ENCODE data around the gene KLHL22.

KLHL22 gene

DNA sequence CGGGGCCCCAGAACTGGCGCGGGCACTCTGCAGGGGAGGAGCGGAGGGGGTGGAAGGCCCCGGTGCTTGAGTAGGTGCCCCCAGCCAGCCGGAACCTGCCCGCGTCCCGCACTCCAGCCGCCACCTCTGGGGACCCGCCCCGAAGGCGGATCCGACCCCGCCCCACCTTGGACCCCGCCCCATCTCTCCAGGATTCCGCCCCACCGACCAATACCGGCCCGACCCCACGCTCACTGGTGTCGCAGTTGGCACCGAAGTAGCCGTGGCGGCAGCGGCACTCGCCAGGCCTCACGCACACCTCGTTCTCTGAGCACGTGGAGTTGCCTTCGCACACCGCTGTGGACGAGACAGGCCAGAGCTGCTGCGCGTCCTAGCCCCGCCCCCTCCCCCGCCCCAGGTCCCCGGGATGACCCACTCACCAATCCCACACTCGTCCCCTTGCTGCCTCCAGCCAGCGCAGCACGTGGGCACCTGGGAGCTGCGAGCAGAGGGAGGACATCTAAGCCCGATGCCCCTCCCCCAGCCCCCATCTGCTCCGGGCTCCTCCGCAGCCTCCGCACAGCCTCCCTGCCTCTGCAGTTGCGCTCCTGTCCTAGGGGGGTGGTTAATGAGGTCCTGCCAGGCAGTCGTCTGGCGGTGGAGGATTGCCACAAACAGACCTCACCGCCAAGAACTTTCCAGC, 63.9 kb downstream of the KLHL22 start:
- Histone ChIP-seq H4K20me1 (ENCODE audit: insufficient read depth) (no peaks in the 10 kb centered on the region), H3K4me1 (ENCODE audit: low read depth, poor library complexity, severe bottlenecking) (no peaks in the 10 kb centered on the region), H3K27me3 (ENCODE audit: insufficient read depth, low read depth) (peaks cover 3% of the 10 kb centered on the region; the same call in 1 of the 2 replicates), H3K79me2 (ENCODE audit: insufficient read depth, low read depth) (no peaks in the 10 kb centered on the region), H2AFZ (ENCODE audit: low read depth) (no peak overlapping the region), H3K36me3 (ENCODE audit: insufficient read depth) (no peaks in the 10 kb centered on the region), H3K4me3 (IDR thresholded peaks at IDR 0.05; ENCODE audit: insufficient read depth, low read depth, low read length) (no peak overlapping the region), H3K9ac (no peak overlapping the region), H3K27ac (no peak overlapping the region), H3K4me2 (no peak overlapping the region)
- TF ChIP-seq, protein P1, sequence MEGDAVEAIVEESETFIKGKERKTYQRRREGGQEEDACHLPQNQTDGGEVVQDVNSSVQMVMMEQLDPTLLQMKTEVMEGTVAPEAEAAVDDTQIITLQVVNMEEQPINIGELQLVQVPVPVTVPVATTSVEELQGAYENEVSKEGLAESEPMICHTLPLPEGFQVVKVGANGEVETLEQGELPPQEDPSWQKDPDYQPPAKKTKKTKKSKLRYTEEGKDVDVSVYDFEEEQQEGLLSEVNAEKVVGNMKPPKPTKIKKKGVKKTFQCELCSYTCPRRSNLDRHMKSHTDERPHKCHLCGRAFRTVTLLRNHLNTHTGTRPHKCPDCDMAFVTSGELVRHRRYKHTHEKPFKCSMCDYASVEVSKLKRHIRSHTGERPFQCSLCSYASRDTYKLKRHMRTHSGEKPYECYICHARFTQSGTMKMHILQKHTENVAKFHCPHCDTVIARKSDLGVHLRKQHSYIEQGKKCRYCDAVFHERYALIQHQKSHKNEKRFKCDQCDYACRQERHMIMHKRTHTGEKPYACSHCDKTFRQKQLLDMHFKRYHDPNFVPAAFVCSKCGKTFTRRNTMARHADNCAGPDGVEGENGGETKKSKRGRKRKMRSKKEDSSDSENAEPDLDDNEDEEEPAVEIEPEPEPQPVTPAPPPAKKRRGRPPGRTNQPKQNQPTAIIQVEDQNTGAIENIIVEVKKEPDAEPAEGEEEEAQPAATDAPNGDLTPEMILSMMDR (conservative IDR thresholded peaks at IDR 0.05; ENCODE audit: low read depth, low read length): no peak

GRCh38 chr22:20430720-20431510, 64.7 kb downstream of the KLHL22 start:
- no peak overlapping the region for H3K27ac ChIP-seq
- no peak overlapping the region for H3K9ac ChIP-seq
- TF ChIP-seq, protein P1 (conservative IDR thresholded peaks at IDR 0.05; ENCODE audit: low read depth, low read length): no peak
- no peak overlapping the region for H3K4me2 ChIP-seq
- no peak overlapping the region for H2AFZ ChIP-seq (ENCODE audit: low read depth)
- H3K27me3 ChIP-seq (ENCODE audit: insufficient read depth, low read depth): peaks cover 3% of the 10 kb centered on the region; the same call in 1 of the 2 replicates
- H4K20me1 ChIP-seq (ENCODE audit: insufficient read depth): no peaks in the 10 kb centered on the region
- H3K79me2 ChIP-seq (ENCODE audit: insufficient read depth, low read depth): no peaks in the 10 kb centered on the region
- H3K36me3 ChIP-seq (ENCODE audit: insufficient read depth): no peaks in the 10 kb centered on the region
- no peaks in the 10 kb centered on the region for H3K4me1 ChIP-seq (ENCODE audit: low read depth, poor library complexity, severe bottlenecking)
- no peak overlapping the region for H3K4me3 ChIP-seq (IDR thresholded peaks at IDR 0.05; ENCODE audit: insufficient read depth, low read depth, low read length)

DNA sequence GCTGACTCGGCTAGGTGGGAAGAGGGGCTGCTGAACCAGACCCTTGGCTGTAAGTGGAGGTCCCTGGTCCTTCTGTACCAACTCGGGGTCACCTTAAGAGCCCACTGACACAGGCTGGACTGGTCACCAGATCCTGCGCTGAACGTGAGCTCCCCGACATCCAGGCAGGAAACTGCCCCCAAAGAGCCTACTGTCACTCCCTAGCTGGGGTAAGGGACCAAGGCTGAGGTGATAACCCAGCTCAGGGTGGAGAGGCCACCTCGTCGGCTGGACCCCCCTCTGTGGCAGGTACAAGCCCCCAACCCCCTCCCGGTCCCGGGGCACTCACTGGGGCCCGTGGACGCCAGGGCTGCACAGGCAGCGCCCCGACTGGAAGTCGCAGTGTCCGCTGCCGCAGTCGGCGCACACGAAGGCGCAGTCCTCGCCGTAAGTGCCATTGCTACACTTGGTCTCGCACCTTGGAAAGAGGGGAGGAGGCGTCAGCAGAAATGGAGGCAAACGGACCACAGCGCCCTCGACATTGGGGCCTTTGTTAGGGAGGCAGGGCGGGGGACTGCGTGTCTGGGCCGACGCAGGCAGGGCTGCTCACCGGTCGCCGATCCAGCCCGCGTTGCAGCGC, 65.4 kb downstream of the KLHL22 start:
- Histone ChIP-seq H3K27me3 (ENCODE audit: insufficient read depth, low read depth) (peaks cover 1% of the 10 kb centered on the region; the same call in 1 of the 2 replicates), H3K27ac (no peak overlapping the region), H2AFZ (ENCODE audit: low read depth) (0 out of 2 replicates have a peak overlapping the region, but pooled peaks have one; percentile 91), H3K4me1 (ENCODE audit: low read depth, poor library complexity, severe bottlenecking) (no peaks in the 10 kb centered on the region), H4K20me1 (ENCODE audit: insufficient read depth) (no peaks in the 10 kb centered on the region), H3K4me3 (IDR thresholded peaks at IDR 0.05; ENCODE audit: insufficient read depth, low read depth, low read length) (no peak overlapping the region), H3K79me2 (ENCODE audit: insufficient read depth, low read depth) (no peaks in the 10 kb centered on the region), H3K9ac (no peak overlapping the region), H3K4me2 (no peak overlapping the region), H3K36me3 (ENCODE audit: insufficient read depth) (no peaks in the 10 kb centered on the region)
- TF ChIP-seq, protein P1 (conservative IDR thresholded peaks at IDR 0.05; ENCODE audit: low read depth, low read length): no peak

DNA sequence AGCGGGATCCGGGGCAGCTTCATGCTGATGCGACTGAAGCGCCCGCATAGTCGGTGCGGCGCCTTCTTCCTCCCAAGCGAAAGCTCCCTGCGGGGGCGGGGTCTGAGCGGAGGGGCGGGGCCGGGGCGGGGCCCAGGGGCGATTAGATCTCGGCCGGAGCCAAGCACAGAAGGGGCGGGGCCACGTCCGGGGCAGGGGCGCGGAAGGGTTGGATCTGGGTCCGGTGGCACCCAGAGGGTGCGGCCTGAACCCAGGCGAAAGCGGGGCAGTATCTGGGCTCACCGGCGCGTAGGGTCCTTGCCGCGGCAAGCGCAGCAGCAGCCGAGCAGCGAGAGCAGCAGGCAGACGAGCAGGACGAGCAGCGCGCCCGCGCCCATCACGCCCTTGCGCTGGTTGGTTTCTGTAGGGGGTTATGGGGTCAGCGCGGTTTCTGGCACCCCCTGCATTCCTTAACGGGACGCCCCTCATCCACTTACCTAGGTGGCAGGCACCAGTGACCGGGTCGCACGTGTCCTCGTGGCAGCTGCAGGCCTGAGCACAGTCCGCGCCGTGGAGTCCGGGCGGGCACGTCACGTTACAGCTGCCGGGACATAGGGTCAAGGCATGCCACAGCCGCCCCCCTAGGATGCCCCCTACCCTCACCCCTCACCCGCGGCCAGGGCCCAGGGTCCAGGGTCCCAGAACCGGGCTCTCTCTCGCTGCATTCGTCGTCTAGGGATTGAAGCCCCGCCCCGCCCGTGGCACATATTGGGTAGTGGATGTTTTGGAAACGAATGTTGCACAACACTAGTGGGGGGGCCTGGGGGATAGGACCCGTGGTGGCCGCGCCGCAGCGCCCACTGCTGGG, 66.1 kb downstream of the KLHL22 start:
- Histone ChIP-seq H3K36me3 (ENCODE audit: insufficient read depth) (no peaks in the 10 kb centered on the region), H3K4me3 (IDR thresholded peaks at IDR 0.05; ENCODE audit: insufficient read depth, low read depth, low read length) (no peak overlapping the region), H3K9ac (no peak overlapping the region), H2AFZ (ENCODE audit: low read depth) (peak overlapping the region; percentile 91), H3K27ac (no peak overlapping the region), H3K79me2 (ENCODE audit: insufficient read depth, low read depth) (no peaks in the 10 kb centered on the region), H3K4me1 (ENCODE audit: low read depth, poor library complexity, severe bottlenecking) (no peaks in the 10 kb centered on the region), H4K20me1 (ENCODE audit: insufficient read depth) (no peaks in the 10 kb centered on the region), H3K27me3 (ENCODE audit: insufficient read depth, low read depth) (no peaks in the 10 kb centered on the region; the same call in 1 of the 2 replicates), H3K4me2 (peak overlapping the region; percentile 93)
- TF ChIP-seq, protein P1 (conservative IDR thresholded peaks at IDR 0.05; ENCODE audit: low read depth, low read length): no peak

Measured in KMS-11 (cell line).